K562 (cell line): Measurements from ENCODE around the gene LNPEP. TPM values are rescaled to one million over a fixed set of nuclear protein-coding genes. Genes with fewer than 3 reads are reported as not detected.

ENCODE experiments used
- CBFA2T3 ChIP-seq: fragments of 450-650 bp; IDR thresholded peaks from 2 replicates; pipeline ENCODE4 v1.6.1; 2017
- CBX3 ChIP-seq, 2 experiments: IDR thresholded peaks; 1 replicate in 1 of 2; 2 replicates in 1 of 2; pipeline ENCODE4 v1.6.1; 2012; ENCODE audit warnings: inconsistent platforms in 2 of 2, low read length in 2 of 2, borderline replicate concordance in 1 of 2, control low read depth in 1 of 2
- ELF4 ChIP-seq: fragments of 450-650 bp; formaldehyde crosslinking; IDR thresholded peaks from 2 replicates; pipeline ENCODE4 v1.4.0; 2022; ENCODE audit warnings: missing genetic modification characterization
- ETS1 ChIP-seq: conservative IDR thresholded peaks from 2 replicates; pipeline ENCODE4 v1.6.1; 2011; ENCODE audit warnings: low read depth, mild to moderate bottlenecking, low read length; ENCODE audit not compliant: control insufficient read depth
- ETV6 ChIP-seq, 3 experiments: fragments of 150-350 bp in 1 of 3; sonication (generic) in 1 of 3; formaldehyde crosslinking in 1 of 3; IDR thresholded peaks; 2 replicates each; pipeline versions ENCODE4 v1.6.1 to v1.8.0; 2014 to 2022; ENCODE audit warnings: borderline replicate concordance in 2 of 3, low read depth in 2 of 3, antibody characterized with exemption in 1 of 3, low read length in 1 of 3, mild to moderate bottlenecking in 1 of 3, missing genetic modification reagents in 1 of 3
- HES1 ChIP-seq: fragments of 450-650 bp; IDR thresholded peaks from 2 replicates; pipeline ENCODE4 v1.6.1; 2016; ENCODE audit warnings: low read depth, mild to moderate bottlenecking, moderate library complexity
- MAFF ChIP-seq: IDR thresholded peaks from 2 replicates; pipeline ENCODE4 v1.6.1; 2012; ENCODE audit warnings: low read length, improper control_type of control experiment
- MAFK ChIP-seq: IDR thresholded peaks from 2 replicates; pipeline ENCODE4 v1.6.1; 2011; ENCODE audit warnings: low read length, improper control_type of control experiment
- MNT ChIP-seq, 2 experiments: fragments of 450-650 bp; conservative IDR thresholded peaks; 2 replicates each; pipeline ENCODE4 v1.6.1; 2017; ENCODE audit warnings: mild to moderate bottlenecking in 2 of 2, moderate library complexity in 2 of 2
- POLR2A ChIP-seq: fragments of 450-650 bp; conservative IDR thresholded peaks from 2 replicates; pipeline ENCODE4 v1.6.1; 2016
- RBBP5 ChIP-seq: fragments of 200-600 bp; sonication (generic); IDR thresholded peaks from 2 replicates; pipeline ENCODE4 v1.6.1; 2012; ENCODE audit warnings: borderline replicate concordance, mild to moderate bottlenecking, low read length, control low read depth, inconsistent platforms; ENCODE audit not compliant: insufficient read depth, poor library complexity, severe bottlenecking
- REST ChIP-seq, 2 experiments: fragments of 450-650 bp; formaldehyde crosslinking in 1 of 2; IDR thresholded peaks; 2 replicates each; pipeline versions ENCODE4 v1.4.0 to v1.6.1; 2014 to 2020; ENCODE audit warnings: mild to moderate bottlenecking in 2 of 2, borderline replicate concordance in 1 of 2, low read depth in 1 of 2
- TFAM ChIP-seq: fragments of 250-450 bp; sonication (Bioruptor Pico); conservative IDR thresholded peaks from 2 replicates; pipeline ENCODE4 v1.5.0; 2021; ENCODE audit warnings: mild to moderate bottlenecking, moderate library complexity
- ZNF316 ChIP-seq: fragments of 450-650 bp; IDR thresholded peaks from 2 replicates; pipeline ENCODE4 v1.6.1; 2016
- polyA plus RNA-seq, 8 experiments: library from polyadenylated mRNA; depleted of rRNA in 4 of 8; stranded (reverse) in 5 of 8; unstranded in 3 of 8; fragments of >200 nt; fragmentation: Nextera tagmentation in 2 of 8; fragmentation: Illumina TruSeq in 1 of 8; extraction: Ambion mirVana in 2 of 8; extraction: Trizol in 1 of 8; gene quantifications; 2 replicates each; pipeline versions ENCODE4 v1.2.1 to v1.2.3, GENCODE V29; 2011 to 2014; ENCODE audit warnings: inconsistent platforms in 1 of 8, missing spikeins in 1 of 8
- total RNA-seq, 7 experiments: library from RNA; depleted of rRNA in 6 of 7; stranded (reverse); fragments of >200 nt in 6 of 7; fragmentation: Illumina TruSeq in 2 of 7; extraction: Trizol in 2 of 7; gene quantifications; 2 replicates each; pipeline versions ENCODE4 v1.2.1 to v1.2.3, GENCODE V29; 2011 to 2021; ENCODE audit warnings: low replicate concordance in 1 of 7

Gene LNPEP
- total and polyA plus RNA-seq, 9 of the 15 experiments (the other 6 are each of a cell fraction or from before 2014, with no cell fraction given): 2.6 to 27.9 (median 11.2) TPM

- TF ChIP-seq REST (IDR thresholded peaks at IDR 0.05; ENCODE audit: borderline replicate concordance): 0 out of 2 replicates have a peak, but pooled peaks have one; percentile 28
- TF ChIP-seq REST (CRISPR knock-in tag; IDR thresholded peaks at IDR 0.05; ENCODE audit: low read depth): 0 out of 2 replicates have a peak, but pooled peaks have one; percentile 16
- no peak for TF ChIP-seq ELF4
- peak in 1 of 2 experiments; percentile 57; a peak in 1 of 4 replicates for TF ChIP-seq ETV6 (IDR thresholded peaks at IDR 0.05; ENCODE audit: borderline replicate concordance in 1 of 2, low read depth in 2 of 2, low read length in 1 of 2)
- TF ChIP-seq ETV6 (CRISPR knock-in tag; IDR thresholded peaks at IDR 0.05; ENCODE audit: borderline replicate concordance): no peak
- peak; percentile 51 to 68 for TF ChIP-seq MNT (conservative IDR thresholded peaks at IDR 0.05)
- no peak for TF ChIP-seq ZNF316
- TF ChIP-seq RBBP5: peak; percentile 77
- no peak for TF ChIP-seq MAFK
- TF ChIP-seq TFAM (CRISPR knock-in tag): no peak
- TF ChIP-seq MAFF: no peak
- TF ChIP-seq CBX3 (IDR thresholded peaks at IDR 0.05; ENCODE audit: borderline replicate concordance in 1 of 2, low read length in 2 of 2): no peak
- TF ChIP-seq HES1: no peak
- peak; percentile 90 for TF ChIP-seq POLR2A
- TF ChIP-seq ETS1: peak; percentile 85
- peak; percentile 33 for TF ChIP-seq CBFA2T3
These were observed 947 bp upstream of the LNPEP start (continued) for GRCh38 chr5:96934708-96935558.
